ENCODE results near the gene TTC8.
"Not testable (repeated sequence)": the region's sequence is repeated elsewhere in the genome, so short reads cannot be mapped to it uniquely, and the experiment has no call there.

The TTC8 gene

GRCh38 chr14:88824314-88825077 lies at the start of gene TTC8:
TSS of gene TTC8 (plus strand) at chr14:88824651. CDS start at chr14:88824708, 57 bp downstream.
- DNase-seq: peak; percentile 70 to 89

DNA sequence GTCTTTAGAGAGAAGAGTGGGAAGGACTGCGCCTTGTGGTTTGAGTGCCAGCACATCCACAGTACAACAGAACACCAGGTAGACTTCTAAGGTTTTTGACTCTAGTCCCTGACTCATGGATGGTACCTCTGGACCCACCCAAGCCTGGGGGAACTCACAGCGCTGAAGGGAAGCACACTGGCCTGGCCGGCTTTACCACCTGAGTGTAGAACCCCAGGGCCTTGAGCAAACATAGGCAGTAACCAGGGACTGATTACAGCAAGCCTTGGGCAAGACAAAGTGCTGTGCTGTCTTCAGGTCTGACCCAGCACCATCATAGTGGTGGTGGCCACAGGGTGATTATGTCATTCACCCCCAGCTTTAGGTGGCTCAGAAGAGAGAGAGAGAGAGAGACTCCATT lies 48.9 kb upstream of the TTC8 start:
- no peak for DNase-seq

DNA sequence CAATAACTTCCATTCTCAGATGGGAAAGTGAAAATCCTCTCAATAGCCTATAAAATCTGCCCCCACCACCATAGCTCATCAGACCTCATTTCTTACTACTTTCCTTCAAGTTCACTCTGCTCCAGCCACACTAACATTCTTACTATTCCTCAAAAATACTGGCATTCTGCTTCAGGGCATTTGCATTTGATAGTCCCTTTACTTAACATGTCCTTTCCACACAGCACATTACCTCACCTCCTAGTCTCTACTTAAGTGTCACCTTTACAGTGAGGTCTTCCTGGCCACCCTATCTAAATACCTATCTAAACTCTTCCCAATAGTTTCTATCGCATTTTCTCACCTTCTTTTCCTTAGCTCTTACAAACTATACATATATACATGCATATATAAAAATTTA lies 38.5 kb upstream of the TTC8 start:
- no peak for DNase-seq

DNA sequence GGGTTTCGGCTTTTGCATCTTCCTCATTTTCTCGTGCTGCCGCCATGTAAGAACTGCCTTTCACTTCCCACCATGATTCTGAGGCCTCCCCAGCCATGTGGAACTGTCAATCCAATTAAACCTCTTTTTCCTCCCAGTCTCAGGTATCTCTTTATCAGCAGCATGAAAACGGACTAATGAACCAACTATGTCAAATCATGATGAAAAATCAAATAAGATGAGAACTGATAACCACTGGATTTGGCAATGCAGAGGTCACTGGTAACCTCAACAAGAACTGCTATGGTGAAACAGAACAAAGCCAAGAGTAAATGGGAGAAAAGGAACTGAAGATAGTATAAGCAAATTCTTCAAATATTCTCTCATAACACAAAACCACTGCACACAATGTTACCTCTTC lies 37.7 kb upstream of the TTC8 start:
- DNase-seq: no peak

DNA sequence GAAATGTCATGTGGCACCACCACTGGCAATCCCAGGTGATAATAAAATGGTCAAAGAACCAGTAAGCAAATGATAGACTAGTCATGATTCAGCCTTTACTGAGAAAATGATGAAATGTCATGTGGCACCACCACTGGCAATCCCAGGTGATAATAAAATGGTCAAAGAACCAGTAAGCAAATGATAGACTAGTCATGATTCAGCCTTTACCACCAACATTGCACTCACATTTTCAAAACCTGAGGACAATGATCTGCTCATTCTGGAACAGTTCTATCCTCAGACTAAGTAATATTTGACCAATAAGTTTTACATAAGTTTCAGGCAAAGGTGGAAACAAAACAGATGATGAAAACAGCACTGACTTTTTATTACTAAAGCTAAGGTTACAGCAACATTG lies 34.9 kb upstream of the TTC8 start:
- not testable (repeated sequence) for DNase-seq

- no peak for DNase-seq
These were observed 33.8 kb upstream of the TTC8 start for GRCh38 chr14:88790501-88791251.

DNA sequence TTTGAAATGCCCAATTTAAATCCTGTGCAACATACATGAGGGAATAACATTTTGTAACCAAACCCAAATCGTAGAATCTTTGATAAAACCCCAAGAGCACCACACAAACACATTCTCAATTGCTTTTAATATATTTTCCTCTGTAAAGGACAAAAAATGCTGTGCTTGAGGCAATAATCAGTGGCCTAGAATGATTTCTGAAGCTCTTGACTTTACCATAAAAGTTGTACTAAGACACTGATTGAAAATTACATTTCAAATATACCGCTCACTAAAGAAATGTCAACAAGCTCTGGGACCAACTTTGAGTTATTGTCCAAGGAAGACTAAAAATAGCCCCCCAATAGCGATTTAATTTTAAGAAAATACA lies 33.2 kb upstream of the TTC8 start:
- no peak for DNase-seq

DNA sequence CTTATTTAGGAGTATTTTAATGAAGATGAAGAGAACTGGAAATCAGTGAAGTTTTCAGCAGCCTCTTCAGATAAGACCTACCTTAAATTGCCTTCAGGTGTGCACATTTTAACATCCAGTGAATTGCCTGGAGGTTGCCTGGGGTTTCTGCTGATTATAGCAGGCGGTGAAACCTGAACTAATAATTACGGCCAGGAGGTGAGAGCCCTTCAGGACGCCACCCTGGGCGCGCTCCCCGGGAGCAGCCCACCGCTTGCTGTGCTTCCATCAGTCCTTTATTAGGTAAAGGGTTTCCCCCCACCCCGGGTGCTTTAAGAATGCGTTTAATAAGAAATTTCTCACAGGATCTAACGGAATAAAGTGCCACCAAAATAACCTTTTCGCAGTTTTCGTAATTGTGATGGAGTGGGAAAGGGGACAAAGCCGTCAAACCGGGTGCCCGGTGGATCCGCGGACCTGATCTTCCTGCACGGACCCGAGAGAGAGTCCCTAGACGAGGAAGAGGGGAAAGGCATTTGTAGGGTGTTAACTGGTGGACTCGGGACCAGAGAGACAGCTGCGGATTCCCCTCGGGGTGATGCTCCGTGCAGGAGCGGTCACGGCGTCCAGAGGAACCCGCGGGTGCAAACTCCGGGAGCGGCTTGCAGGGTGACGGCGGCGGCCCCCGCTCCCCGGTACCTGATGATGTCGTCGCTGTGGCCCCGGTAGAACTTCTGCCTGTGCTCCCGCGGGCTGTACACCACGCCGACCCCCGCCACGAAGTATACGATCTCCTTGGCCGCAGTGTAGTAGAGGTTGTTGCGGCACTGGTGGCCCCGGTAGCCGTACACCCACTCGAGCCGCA lies 32.6 kb upstream of the TTC8 start:
- peak in 1 of 2 experiments; percentile 13 for DNase-seq

GRCh38 chr14:88792473-88793258 lies 31.8 kb upstream of the TTC8 start, which contains the start of gene EML5:
TSS of gene EML5 (minus strand) at chr14:88792953. CDS start at chr14:88792503, 450 bp downstream.
- peak; percentile 74 to 75 for DNase-seq

GRCh38 chr14:88793259-88793625 lies 31.2 kb upstream of the TTC8 start:
- DNase-seq: no peak

- DNase-seq: no peak
These were observed 26.3 kb upstream of the TTC8 start for GRCh38 chr14:88798156-88798555.

- DNase-seq: no peak
These were observed 24.9 kb upstream of the TTC8 start for GRCh38 chr14:88799522-88799921.

DNA sequence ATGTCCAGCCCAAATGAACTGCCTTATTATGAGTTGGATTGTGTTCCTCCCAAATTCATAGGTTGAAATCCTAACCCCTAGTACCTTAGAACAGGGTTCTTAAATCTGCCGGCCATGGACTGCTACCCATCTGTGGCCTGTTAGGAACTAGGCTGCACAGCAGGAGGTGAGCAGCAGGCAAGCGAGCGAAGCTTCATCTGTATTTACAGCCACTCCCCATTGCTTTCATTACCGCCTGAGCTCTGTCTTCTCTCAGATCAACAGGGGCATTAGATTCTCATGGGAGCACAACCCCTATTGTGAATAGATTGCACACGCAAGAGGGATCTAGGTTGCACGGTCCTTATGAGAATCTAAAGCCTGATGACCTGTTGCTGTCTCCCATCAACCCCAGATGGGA lies 21.9 kb upstream of the TTC8 start:
- peak; percentile 24 to 40 for DNase-seq

DNA sequence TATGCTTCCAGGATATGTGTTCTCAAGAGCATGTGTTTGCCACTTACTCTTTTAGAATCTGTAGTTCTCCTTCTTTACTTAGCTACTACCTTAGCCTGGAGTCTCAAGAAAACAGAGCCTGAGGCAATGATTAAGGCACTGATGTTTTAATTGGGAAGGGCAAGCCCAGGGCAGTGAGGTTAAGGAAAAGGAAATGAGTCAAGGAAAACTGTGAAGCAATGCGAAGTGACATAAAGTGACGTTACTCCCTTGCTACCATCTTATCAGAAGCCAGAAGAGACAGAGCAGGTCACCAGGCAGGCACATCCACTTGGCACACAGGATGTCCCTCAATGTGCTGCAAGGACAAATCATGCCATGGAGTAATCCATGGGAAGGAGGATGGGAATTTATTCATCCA lies 20.4 kb upstream of the TTC8 start:
- no peak for DNase-seq

GRCh38 chr14:88804477-88804876 lies 20.0 kb upstream of the TTC8 start:
- DNase-seq: no peak

GRCh38 chr14:88808359-88808758 lies 16.1 kb upstream of the TTC8 start:
- DNase-seq: no peak

- DNase-seq: no peak
These were observed 8.5 kb upstream of the TTC8 start for GRCh38 chr14:88815980-88816379.

GRCh38 chr14:88818018-88818417 lies 6.4 kb upstream of the TTC8 start:
- DNase-seq: no peak

GRCh38 chr14:88819674-88820073 lies 4.8 kb upstream of the TTC8 start:
- DNase-seq: not testable (repeated sequence)

DNA sequence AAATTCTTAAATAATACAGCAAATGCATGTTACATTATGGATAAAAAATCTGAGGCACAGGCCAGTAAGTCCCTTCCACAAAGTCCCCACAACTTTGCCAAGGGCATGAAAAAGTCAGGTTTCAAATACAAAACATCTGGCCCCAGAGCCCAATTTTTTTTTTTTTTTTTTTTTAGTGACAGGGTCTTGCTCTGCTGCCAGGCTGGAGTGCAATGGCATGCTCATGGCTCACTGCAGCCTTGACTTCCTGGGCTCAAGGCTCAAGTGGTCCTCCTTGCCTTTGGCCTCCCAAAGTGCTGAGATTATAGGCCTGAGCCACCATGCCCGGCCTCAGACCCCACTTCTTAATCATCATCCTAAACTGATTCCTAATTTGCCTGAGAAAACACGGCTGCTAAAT lies 3.1 kb upstream of the TTC8 start:
- no peak for DNase-seq

DNA sequence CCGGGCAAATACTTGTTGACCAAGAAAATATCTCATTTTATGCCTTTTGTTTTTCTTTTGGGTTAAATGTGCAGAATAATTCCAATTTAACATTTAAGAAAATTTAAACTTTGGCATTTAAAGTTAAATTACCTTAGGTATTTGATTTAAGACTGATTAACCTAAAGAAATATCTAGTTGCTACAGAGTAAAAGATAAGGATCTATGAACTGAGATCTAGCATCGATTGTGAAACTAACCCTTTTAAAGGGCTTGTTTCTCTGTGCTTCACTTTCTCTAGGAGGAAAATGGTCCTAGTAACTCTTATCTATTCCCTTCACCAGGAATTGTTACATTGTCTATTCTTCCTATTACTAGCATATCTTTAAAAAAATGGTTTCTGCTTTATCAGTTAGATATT lies 2.6 kb upstream of the TTC8 start:
- DNase-seq: no peak

DNA sequence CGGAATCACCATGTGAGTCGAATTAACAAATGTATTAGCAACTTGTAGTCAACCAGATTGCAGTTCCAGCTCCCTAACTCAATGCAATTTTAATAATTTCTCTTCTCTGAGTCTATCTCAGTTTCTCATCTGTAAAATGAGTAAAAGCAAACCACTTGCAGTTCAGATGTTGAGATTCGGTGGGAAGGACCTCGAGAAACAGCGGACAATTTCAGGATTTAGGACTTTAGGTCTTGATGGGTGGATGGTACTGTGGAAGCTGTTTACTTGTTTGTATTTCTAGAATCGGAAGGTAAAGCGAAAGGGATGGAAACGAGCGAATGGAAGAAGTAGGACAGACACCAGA lies 510 bp upstream of the TTC8 start:
- DNase-seq: no peak

- DNase-seq: no peak
These were observed 617 bp downstream of the TTC8 start for GRCh38 chr14:88825078-88825458.
